Activated T-cell treated with anti-CD3 and anti-CD28 coated beads, Interleukin-2, amount 50 U/mL, for 24 hours (primary cell): Measurements from ENCODE around the gene HIP1R.
"Not testable (repeated sequence)": the region's sequence is repeated elsewhere in the genome, so short reads cannot be mapped to it uniquely, and the experiment has no call there.

ENCODE experiments used
- DNase-seq: peaks from one replicate; pipeline ENCODE4 v3.0.0-alpha.2; 2020
- H3K27ac Mint-ChIP-seq: 2 replicates; pipeline ENCODE4 v1.8.0; 2020; ENCODE audit warnings: mild to moderate bottlenecking, mixed read lengths
- H3K27me3 Mint-ChIP-seq: 2 replicates; pipeline ENCODE4 v1.8.0; 2020; ENCODE audit warnings: mixed read lengths
- H3K36me3 Mint-ChIP-seq: 2 replicates; pipeline ENCODE4 v1.8.0; 2020; ENCODE audit warnings: low read depth, mixed read lengths
- H3K4me1 Mint-ChIP-seq: 2 replicates; pipeline ENCODE4 v1.8.0; 2020; ENCODE audit warnings: low read depth, mixed read lengths
- H3K4me3 Mint-ChIP-seq: 2 replicates; pipeline ENCODE4 v1.8.0; 2020; ENCODE audit warnings: mild to moderate bottlenecking, moderate library complexity, mixed read lengths
- H3K9me3 Mint-ChIP-seq: 2 replicates; pipeline ENCODE4 v1.8.0; 2020; ENCODE audit warnings: mixed read lengths

HIP1R gene

DNA sequence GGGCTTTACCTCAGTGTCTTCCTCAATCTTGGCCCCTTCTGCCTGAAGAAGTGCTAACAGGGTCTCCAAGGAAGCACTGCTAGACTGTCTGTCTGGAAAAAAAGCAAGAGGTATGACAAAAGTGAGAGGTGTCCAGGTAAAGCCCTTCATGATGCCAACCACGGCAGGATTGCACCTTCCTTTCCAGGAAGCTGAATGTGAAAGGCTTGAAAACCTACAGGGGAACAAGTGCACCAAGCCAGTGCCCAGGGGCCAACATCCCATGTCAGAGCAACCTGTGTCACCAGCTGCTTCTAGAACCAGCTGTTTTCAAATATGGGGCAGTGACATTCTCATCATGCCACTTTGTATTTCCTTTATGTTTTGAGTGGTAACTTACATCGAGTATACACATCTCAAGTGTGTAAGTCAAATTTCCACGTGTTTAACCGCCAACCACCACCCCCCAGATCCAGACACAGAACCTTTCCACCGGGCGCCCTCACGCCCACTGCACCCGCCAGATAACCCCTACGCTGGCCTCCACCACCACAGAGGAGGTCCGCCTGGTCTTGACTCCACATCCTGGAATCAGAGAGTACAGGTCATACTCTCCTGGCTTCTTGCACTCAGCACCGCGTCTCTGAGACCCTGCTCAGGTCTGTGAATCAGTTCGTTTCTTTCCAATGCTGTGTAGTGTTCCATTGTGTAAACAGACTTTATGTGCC is 33.4 kb downstream of the HIP1R start:
- Mint-ChIP-seq H3K27me3 (no peaks in the 10 kb centered on the region), H3K4me3 (no peak overlapping the region), H3K27ac (no peak overlapping the region), H3K36me3 (peaks cover 76% of the 10 kb centered on the region), H3K9me3 (no peaks in the 10 kb centered on the region), H3K4me1 (peaks cover 33% of the 10 kb centered on the region)
- DNase-seq = no peak

- Mint-ChIP-seq H3K27me3 (no peaks in the 10 kb centered on the region), H3K27ac (no peak overlapping the region), H3K9me3 (no peaks in the 10 kb centered on the region), H3K4me1 (peaks cover 40% of the 10 kb centered on the region), H3K4me3 (no peak overlapping the region), H3K36me3 (peaks cover 74% of the 10 kb centered on the region)
- no peak for DNase-seq
These were observed 34.1 kb downstream of the HIP1R start for GRCh38 chr12:122869207-122869973.

- no peaks in the 10 kb centered on the region for H3K9me3 Mint-ChIP-seq
- H3K4me3 Mint-ChIP-seq = no peak overlapping the region
- H3K4me1 Mint-ChIP-seq = peaks cover 45% of the 10 kb centered on the region
- no peak overlapping the region for H3K27ac Mint-ChIP-seq
- peaks cover 64% of the 10 kb centered on the region for H3K36me3 Mint-ChIP-seq
- DNase-seq = no peak
- no peaks in the 10 kb centered on the region for H3K27me3 Mint-ChIP-seq
These were observed 35.0 kb downstream of the HIP1R start for GRCh38 chr12:122870163-122870842.

- Mint-ChIP-seq H3K36me3 (peaks cover 57% of the 10 kb centered on the region), H3K4me1 (peaks cover 53% of the 10 kb centered on the region), H3K27ac (peak overlapping the region; percentile 65), H3K4me3 (peak overlapping the region; percentile 51), H3K27me3 (no peaks in the 10 kb centered on the region), H3K9me3 (no peaks in the 10 kb centered on the region)
- DNase-seq = peak; percentile 28
These were observed 35.8 kb downstream of the HIP1R start for GRCh38 chr12:122870867-122871664.

GRCh38 chr12:122871851-122872780 is 36.9 kb downstream of the HIP1R start:
- Mint-ChIP-seq H3K27me3 (no peaks in the 10 kb centered on the region), H3K4me1 (peaks cover 63% of the 10 kb centered on the region), H3K9me3 (no peaks in the 10 kb centered on the region), H3K36me3 (peaks cover 47% of the 10 kb centered on the region), H3K4me3 (peak overlapping the region; percentile 51), H3K27ac (peak overlapping the region; percentile 65)
- DNase-seq = peak; percentile 74

DNA sequence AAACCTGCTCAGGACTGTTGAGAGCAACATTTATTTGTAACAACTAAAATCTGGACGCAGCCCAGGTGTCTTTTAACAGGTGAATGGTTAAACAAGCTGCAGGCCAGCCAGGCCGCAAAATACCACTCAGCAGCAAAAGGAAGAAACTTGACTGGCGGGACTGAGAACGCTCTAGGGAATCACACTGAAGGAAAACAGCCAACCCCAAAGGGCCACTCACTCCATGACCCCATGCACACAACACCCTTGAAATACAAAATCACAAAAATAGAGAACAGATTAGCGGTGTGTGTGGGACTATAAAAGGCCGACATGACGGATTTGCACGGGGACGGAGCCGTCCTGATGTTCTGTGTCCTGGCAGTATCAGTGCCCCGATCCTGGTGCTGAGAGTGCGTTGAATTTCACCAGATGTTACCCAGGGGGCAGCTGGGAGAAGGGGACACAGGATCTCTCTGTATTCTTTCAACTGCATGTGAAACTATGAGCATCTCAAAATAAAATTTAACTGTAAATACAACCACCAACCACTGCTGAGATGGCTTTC is 37.6 kb downstream of the HIP1R start:
- H3K36me3 Mint-ChIP-seq = peaks cover 45% of the 10 kb centered on the region
- peak; percentile 27 for DNase-seq
- no peak overlapping the region for H3K27ac Mint-ChIP-seq
- H3K4me3 Mint-ChIP-seq = peak overlapping the region; percentile 51
- no peaks in the 10 kb centered on the region for H3K9me3 Mint-ChIP-seq
- H3K27me3 Mint-ChIP-seq = peaks cover 6% of the 10 kb centered on the region
- peaks cover 70% of the 10 kb centered on the region for H3K4me1 Mint-ChIP-seq

DNA sequence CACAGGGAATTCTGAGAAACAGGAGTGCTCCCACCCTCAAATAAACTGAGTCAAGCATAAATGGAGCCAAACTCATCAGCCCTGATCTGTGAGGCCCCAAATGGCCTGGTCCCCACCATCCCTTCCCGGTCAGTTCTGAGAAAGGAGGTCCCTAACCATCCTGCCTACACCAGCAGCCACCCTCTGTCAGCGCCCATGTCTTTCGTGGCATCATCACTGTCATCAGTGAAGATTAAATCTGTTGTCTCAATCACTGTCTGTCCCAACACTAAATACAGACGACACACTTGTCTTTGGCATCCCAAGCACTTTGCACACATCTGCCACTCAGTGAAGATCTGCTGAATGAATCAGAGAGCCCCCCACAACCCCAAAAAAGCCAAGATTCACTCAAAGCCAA is 38.3 kb downstream of the HIP1R start:
- peak; percentile 30 for DNase-seq
- Mint-ChIP-seq H3K4me1 (peaks cover 76% of the 10 kb centered on the region), H3K27me3 (peaks cover 9% of the 10 kb centered on the region), H3K4me3 (no peak overlapping the region), H3K36me3 (peaks cover 41% of the 10 kb centered on the region), H3K27ac (no peak overlapping the region), H3K9me3 (no peaks in the 10 kb centered on the region)

GRCh38 chr12:122874081-122874480 is 38.8 kb downstream of the HIP1R start:
- peak; percentile 69 for DNase-seq
- Mint-ChIP-seq H3K4me3 (peak overlapping the region; percentile 3), H3K4me1 (peaks cover 82% of the 10 kb centered on the region), H3K9me3 (no peaks in the 10 kb centered on the region), H3K27ac (peak overlapping the region; percentile 19), H3K36me3 (peaks cover 40% of the 10 kb centered on the region), H3K27me3 (peaks cover 13% of the 10 kb centered on the region)

DNA sequence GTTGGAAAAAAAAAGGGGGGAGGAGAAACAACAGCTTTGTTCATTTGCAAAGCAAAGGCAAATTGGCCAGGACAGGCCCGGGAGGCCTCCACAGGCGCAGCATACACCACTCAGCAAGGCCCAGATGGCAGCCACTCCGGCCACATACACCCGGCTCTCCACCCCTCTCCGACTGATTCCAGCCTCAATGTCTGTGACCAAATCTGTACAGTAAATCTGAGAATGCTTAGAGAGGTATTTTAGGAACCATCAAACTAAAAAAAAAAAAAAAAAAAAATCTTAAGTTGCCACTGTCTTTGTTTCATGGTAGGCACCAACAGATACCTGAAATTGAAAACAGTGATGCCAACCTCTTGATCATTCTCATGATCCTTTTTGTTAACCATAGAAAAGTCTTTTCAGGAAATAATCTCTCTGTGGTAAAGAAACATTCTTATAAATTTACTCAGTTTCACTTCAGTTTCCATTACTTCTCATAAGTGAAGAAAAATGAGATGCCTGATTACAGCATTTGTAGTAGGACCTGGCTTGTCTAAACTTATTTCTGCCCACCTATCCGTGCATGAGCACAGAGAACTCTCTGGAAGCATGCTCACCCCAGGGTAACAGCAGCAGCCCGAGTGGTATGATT is 40.4 kb downstream of the HIP1R start:
- H3K36me3 Mint-ChIP-seq = peaks cover 36% of the 10 kb centered on the region
- DNase-seq = peak; percentile 43
- peak overlapping the region; percentile 46 for H3K4me3 Mint-ChIP-seq

DNA sequence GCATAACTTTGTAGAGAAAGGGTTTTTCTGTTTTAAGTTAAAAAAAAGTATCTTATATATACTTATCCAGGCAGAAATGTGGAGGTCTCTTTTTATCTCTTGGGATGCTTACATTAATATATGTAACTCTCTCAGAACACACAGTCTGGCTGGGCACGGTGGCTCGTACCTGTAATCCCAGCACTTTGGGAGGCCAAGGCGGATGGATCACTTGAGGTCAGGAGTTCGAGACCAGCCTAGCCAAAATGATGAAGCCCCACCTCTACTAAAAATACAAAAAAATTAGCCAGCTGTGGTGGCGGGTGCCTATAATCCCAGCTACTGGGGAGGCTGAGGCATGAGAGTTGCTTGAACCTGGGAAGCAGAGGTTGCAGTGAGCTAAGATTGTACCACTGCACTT is 41.0 kb downstream of the HIP1R start:
- not testable (repeated sequence) for H3K4me3 Mint-ChIP-seq, H3K9me3 Mint-ChIP-seq
- peaks cover 23% of the 10 kb centered on the region for H3K27me3 Mint-ChIP-seq
- H3K4me1 Mint-ChIP-seq = peaks cover 94% of the 10 kb centered on the region
- peak; percentile 26 for DNase-seq
- H3K27ac Mint-ChIP-seq = peak overlapping the region; percentile 74
- peaks cover 33% of the 10 kb centered on the region for H3K36me3 Mint-ChIP-seq

More for the DNA sequence above, 40.4 kb downstream of the HIP1R start:
- Mint-ChIP-seq H3K27me3 (peaks cover 23% of the 10 kb centered on the region), H3K4me1 (peaks cover 94% of the 10 kb centered on the region), H3K9me3 (no peaks in the 10 kb centered on the region), H3K27ac (peak overlapping the region; percentile 74)

GRCh38 chr12:122876731-122877130 is 41.5 kb downstream of the HIP1R start:
- Mint-ChIP-seq H3K27ac (no peak overlapping the region), H3K4me1 (peaks cover 93% of the 10 kb centered on the region), H3K4me3 (no peak overlapping the region), H3K27me3 (peaks cover 23% of the 10 kb centered on the region), H3K36me3 (peaks cover 32% of the 10 kb centered on the region), H3K9me3 (no peaks in the 10 kb centered on the region)
- no peak for DNase-seq

GRCh38 chr12:122878780-122879612 is 43.7 kb downstream of the HIP1R start:
- Mint-ChIP-seq H3K36me3 (peaks cover 33% of the 10 kb centered on the region), H3K27ac (no peak overlapping the region), H3K4me1 (peaks cover 93% of the 10 kb centered on the region), H3K27me3 (peaks cover 27% of the 10 kb centered on the region), H3K4me3 (no peak overlapping the region), H3K9me3 (peaks cover 1% of the 10 kb centered on the region)
- DNase-seq = peak; percentile 33
